M059J (cell line): ENCODE measurements around the gene HJV. TPM values are rescaled to one million over a fixed set of nuclear protein-coding genes. Genes with fewer than 3 reads are reported as not detected.

ENCODE experiments used
- DNase-seq: peaks from one replicate; pipeline ENCODE4 v3.0.0-alpha.2; 2012; ENCODE audit warnings: low read depth
- total RNA-seq: library from RNA; depleted of rRNA; stranded (reverse); fragments of >200 nt; shearing (Covaris generic); gene quantifications from 2 replicates; pipeline ENCODE4 v1.2.3, GENCODE V29; 2014; rRNA removed

Gene HJV
- total RNA-seq, 1 experiment from 2014 or later, result not detected

DNA sequence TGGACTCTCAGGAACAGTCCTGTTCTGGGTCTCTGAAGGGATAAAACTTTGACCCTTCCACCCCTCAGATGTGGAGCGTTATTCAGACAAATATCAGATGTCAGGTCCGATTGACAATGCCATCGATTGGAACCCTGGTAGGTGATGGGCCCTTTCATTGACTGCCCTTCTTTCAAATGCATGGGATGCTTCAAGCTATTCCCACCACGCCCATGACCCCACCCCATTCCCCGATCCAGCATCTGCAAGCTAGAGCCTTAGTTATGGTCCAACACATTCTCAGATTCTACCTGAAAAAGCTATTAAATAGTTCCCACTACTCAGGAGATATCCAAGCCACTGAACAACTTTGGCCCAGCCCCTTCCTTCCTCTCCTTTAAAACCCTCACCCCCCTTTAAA, 44.5 kb downstream of the HJV start:
- no peak for DNase-seq

DNA sequence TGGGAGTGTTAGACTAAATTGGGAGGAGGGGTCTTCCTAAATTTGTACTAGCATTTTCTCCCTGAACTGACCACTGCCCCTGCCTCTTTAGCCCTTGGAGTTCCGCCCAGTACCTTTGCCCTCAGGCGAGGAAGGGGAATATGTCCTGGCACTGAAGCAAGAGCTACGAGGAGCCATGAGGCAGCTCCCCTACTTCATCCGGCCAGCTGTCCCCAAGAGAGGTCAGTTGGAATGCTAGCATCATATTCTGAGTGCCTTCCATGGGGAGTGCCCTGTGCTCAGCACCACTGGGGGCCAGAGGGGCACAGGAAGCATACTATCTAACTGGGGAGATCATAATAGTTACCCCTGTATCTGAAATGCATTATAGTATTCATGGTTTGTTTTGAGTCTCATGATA, 46.3 kb downstream of the HJV start:
- no peak for DNase-seq

DNA sequence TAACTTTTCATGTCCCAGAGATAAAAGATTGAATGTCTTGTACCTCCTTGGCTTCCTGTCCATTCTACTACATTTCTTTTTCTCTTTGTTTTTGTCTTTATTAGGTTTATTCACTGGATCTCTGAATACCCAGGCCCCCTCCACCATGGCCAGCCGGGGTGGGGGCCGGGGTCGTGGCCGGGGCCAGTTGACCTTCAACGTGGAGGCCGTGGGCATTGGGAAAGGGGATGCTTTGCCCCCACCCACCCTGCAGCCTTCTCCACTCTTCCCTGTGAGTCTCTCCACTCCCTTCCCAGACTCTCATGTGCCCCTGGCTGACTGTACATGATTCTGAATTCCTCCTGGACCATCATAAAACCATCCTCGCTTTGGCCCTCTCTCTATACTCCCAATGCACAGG, 46.8 kb downstream of the HJV start:
- DNase-seq, result no peak

DNA sequence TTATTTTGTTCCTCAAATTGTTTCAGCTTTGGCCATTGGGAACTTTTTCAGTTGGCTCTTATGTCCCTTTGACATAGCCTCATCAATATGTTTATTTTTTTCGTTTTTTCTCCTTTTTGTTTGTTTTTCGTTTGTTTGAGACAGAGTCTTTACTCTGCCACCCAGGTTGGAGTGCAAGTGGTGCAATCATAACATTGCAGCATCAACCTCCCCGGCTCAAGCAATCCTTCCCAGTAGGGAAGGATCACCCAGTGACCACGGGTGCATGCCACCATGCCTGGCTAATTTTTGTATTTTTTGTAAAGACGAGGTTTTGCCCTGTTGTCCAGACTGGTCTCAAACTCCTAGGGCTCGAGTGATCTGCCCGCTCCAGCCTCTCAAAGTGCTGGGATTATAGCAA, 49.0 kb downstream of the HJV start:
- no peak for DNase-seq

Other genes starting within 250 kb of the HJV start
- gene RNF115, start 197.6 kb downstream of the HJV start, total RNA-seq, result 15.1 and 17.9 TPM in 2 replicates
- 48.2 and 51.1 TPM in 2 replicates for gene POLR3C, start 197.5 kb downstream of the HJV start, total RNA-seq
- 3.1 and 3.2 TPM in 2 replicates for gene NUDT17, start 176.1 kb downstream of the HJV start, total RNA-seq
- gene PIAS3, start 162.7 kb downstream of the HJV start, total RNA-seq, result 31.5 and 36.6 TPM in 2 replicates
- gene ANKRD35, start 135.9 kb downstream of the HJV start, total RNA-seq, result 0.12 and 0.25 TPM in 2 replicates
- 0.57 and 0.94 TPM in 2 replicates for gene ITGA10, start 111.7 kb downstream of the HJV start, total RNA-seq
- 31.0 and 42.5 TPM in 2 replicates for gene PEX11B, start 103.0 kb downstream of the HJV start, total RNA-seq
- 305 and 317 TPM in 2 replicates for gene RBM8A, start 94.3 kb downstream of the HJV start, total RNA-seq
- 24.7 and 39.2 TPM in 2 replicates for gene LIX1L, start 63.7 kb downstream of the HJV start, total RNA-seq
- gene ANKRD34A, start 57.2 kb downstream of the HJV start, total RNA-seq, result 0.59 and 1.7 TPM in 2 replicates
- gene POLR3GL, start 57.0 kb downstream of the HJV start, total RNA-seq, result 23.1 and 28.9 TPM in 2 replicates
- gene TXNIP, start 25.2 kb downstream of the HJV start, total RNA-seq, result 651 and 749 TPM in 2 replicates
- gene NBPF10, start 123.1 kb upstream of the HJV start, total RNA-seq, result 0.66 and 1.4 TPM in 2 replicates
- gene NOTCH2NLA, start 207.3 kb upstream of the HJV start, total RNA-seq, result 23.1 and 43.1 TPM in 2 replicates